SK-N-SH (cell line): ENCODE data around the gene LRR1. TPM values are rescaled to one million over a fixed set of nuclear protein-coding genes. Genes with fewer than 3 reads are reported as not detected.
A peak's percentile ranks its signal among the peaks of the same experiment; 100 is the strongest.

Source experiments
- CTCF ChIA-PET: fragments of 300-600, 350-600 bp; formaldehyde crosslinking; extraction: SDS; loops from one replicate; lab custom pipeline; 2021; lab: Yijun Ruan, JAX
- POLR2A ChIA-PET: fragments of 350-600 bp; sonication (Branson Sonifier 250); formaldehyde crosslinking; extraction: SDS; loops from one replicate; lab custom pipeline; 2020; ENCODE audit warnings: antibody characterized with exemption, inconsistent platforms; lab: Yijun Ruan, JAX
- DNase-seq: peaks from one replicate; pipeline ENCODE4 v3.0.0; 2012
- H2AFZ ChIP-seq: fragments of 200-600 bp; sonication (generic); 2 replicates; pipeline ENCODE4 v1.8.1; 2016; ENCODE audit warnings: antibody characterized with exemption, mild to moderate bottlenecking, low read depth
- H3F3A ChIP-seq: fragments of 200-600 bp; sonication (generic); replicated peaks from 2 replicates; pipeline ENCODE3; 2016; ENCODE audit warnings: antibody characterized with exemption, mild to moderate bottlenecking; ENCODE audit not compliant: insufficient read depth
- H3K27ac ChIP-seq, 2 experiments: fragments of 200-500 bp in 1 of 2; fragments of 200-600 bp in 1 of 2; sonication (Bioruptor generic) in 1 of 2; sonication (generic), shearing (Covaris generic) in 1 of 2; 2 replicates each; pipeline versions ENCODE4 v1.5.1 to v1.6.1; 2014 to 2016; ENCODE audit warnings: low read depth in 2 of 2, inconsistent platforms in 1 of 2, low read length in 1 of 2, mild to moderate bottlenecking in 1 of 2, mixed read lengths in 1 of 2
- H3K27me3 ChIP-seq: fragments of 200-600 bp; sonication (generic), shearing (Covaris generic); 2 replicates; pipeline ENCODE4 v1.6.1; 2016; ENCODE audit warnings: mixed run types; ENCODE audit not compliant: insufficient read depth
- H3K36me3 ChIP-seq, 2 experiments: fragments of 200-500 bp in 1 of 2; fragments of 200-600 bp in 1 of 2; sonication (Bioruptor generic) in 1 of 2; sonication (generic) in 1 of 2; replicated peaks in 1 of 2; 2 replicates each; pipeline versions ENCODE3 to v1.5.1; 2014 to 2016; ENCODE audit warnings: low read length in 1 of 2, mild to moderate bottlenecking in 1 of 2; ENCODE audit not compliant: insufficient read depth in 2 of 2, control insufficient read depth in 1 of 2
- H3K4me1 ChIP-seq, 2 experiments: fragments of 200-500 bp in 1 of 2; fragments of 200-600 bp in 1 of 2; sonication (Bioruptor generic) in 1 of 2; sonication (generic), shearing (Covaris generic) in 1 of 2; 2 replicates each; pipeline versions ENCODE4 v1.5.1 to v1.6.1; 2014 to 2016; ENCODE audit warnings: low read depth in 1 of 2, low read length in 1 of 2, mixed run types in 1 of 2; ENCODE audit not compliant: insufficient read depth in 2 of 2, control insufficient read depth in 1 of 2
- H3K4me2 ChIP-seq: fragments of 200-600 bp; sonication (generic), shearing (Covaris generic); 2 replicates; pipeline ENCODE4 v1.6.1; 2017; ENCODE audit warnings: mixed run types
- H3K4me3 ChIP-seq, 2 experiments: fragments of 200-500 bp in 1 of 2; fragments of 200-600 bp in 1 of 2; sonication (Bioruptor generic) in 1 of 2; sonication (generic), shearing (Covaris generic) in 1 of 2; 2 replicates each; pipeline versions ENCODE4 v1.5.1 to v1.8.1; 2014 to 2016; ENCODE audit warnings: low read depth in 2 of 2, inconsistent platforms in 1 of 2, low read length in 1 of 2, mild to moderate bottlenecking in 1 of 2, mixed read lengths in 1 of 2, moderate library complexity in 1 of 2
- H3K79me2 ChIP-seq: fragments of 200-600 bp; sonication (generic); 2 replicates; pipeline ENCODE4 v1.8.1; 2017; ENCODE audit warnings: mild to moderate bottlenecking; ENCODE audit not compliant: insufficient read depth
- H3K9ac ChIP-seq: fragments of 200-600 bp; sonication (generic); 2 replicates; pipeline ENCODE4 v1.6.1; 2017; ENCODE audit warnings: mixed run types
- H3K9me2 ChIP-seq: fragments of 200-600 bp; sonication (generic); 2 replicates; pipeline ENCODE4 v1.6.1; 2017; ENCODE audit warnings: mixed run types
- H3K9me3 ChIP-seq: fragments of 200-600 bp; sonication (generic); 2 replicates; pipeline ENCODE4 v1.6.1; 2017; ENCODE audit warnings: mixed run types, mild to moderate bottlenecking, moderate library complexity
- H4K20me1 ChIP-seq: fragments of 200-600 bp; sonication (generic); 2 replicates; pipeline ENCODE4 v1.6.1; 2017; ENCODE audit warnings: mild to moderate bottlenecking, mixed run types; ENCODE audit not compliant: insufficient read depth
- FOSL2 ChIP-seq: IDR thresholded peaks from 2 replicates; pipeline ENCODE4 v1.4.0; 2012; ENCODE audit warnings: low read depth, mild to moderate bottlenecking, moderate library complexity, borderline replicate concordance
- GATA2 ChIP-seq: sonication (generic); formaldehyde crosslinking; IDR thresholded peaks from 2 replicates; pipeline ENCODE4 v1.5.0; 2020; ENCODE audit warnings: mild to moderate bottlenecking, missing genetic modification reagents
- IRF3 ChIP-seq: fragments of 150-350 bp; IDR thresholded peaks from 2 replicates; pipeline ENCODE4 v1.6.1; 2016; ENCODE audit warnings: mild to moderate bottlenecking, low read depth, low read length
- MEF2A ChIP-seq: IDR thresholded peaks from 2 replicates; pipeline ENCODE4 v1.4.0; 2012; ENCODE audit warnings: low read depth, borderline replicate concordance
- NFIC ChIP-seq: IDR thresholded peaks from 2 replicates; pipeline ENCODE4 v1.4.0; 2012; ENCODE audit warnings: borderline replicate concordance
- POLR2AphosphoS5 ChIP-seq: IDR thresholded peaks from 2 replicates; pipeline ENCODE4 v1.6.1; 2012; ENCODE audit warnings: low read depth, low read length
- RAD21 ChIP-seq: IDR thresholded peaks from 2 replicates; pipeline ENCODE4 v1.6.1; 2012; ENCODE audit warnings: mild to moderate bottlenecking, low read length
- SIN3A ChIP-seq: IDR thresholded peaks from 2 replicates; pipeline ENCODE4 v1.6.1; 2012; ENCODE audit warnings: low read depth, mild to moderate bottlenecking, low read length, moderate library complexity, borderline replicate concordance
- SMC3 ChIP-seq: IDR thresholded peaks from 2 replicates; pipeline ENCODE4 v1.6.1; 2012; ENCODE audit warnings: low read depth, low read length, improper control_type of control experiment
- USF1 ChIP-seq: IDR thresholded peaks from 2 replicates; pipeline ENCODE4 v1.4.0; 2012; ENCODE audit warnings: low read depth, borderline replicate concordance
- WGBS: methylation state at CpG from one replicate; pipeline ENCODE4 v1.1.6; 2017; ENCODE audit warnings: low lambda C conversion rate; 5-methylcytosine and 5-hydroxymethylcytosine counted together
- polyA plus RNA-seq, 3 experiments: library from polyadenylated mRNA; depleted of rRNA; stranded (reverse); fragments of >200 nt; gene quantifications; 2 replicates each; pipeline ENCODE4 v1.2.3, GENCODE V29; 2012
- TF ChIP-seq, protein P1 (sequence below): fragments of 200-600 bp; sonication (generic); IDR thresholded peaks from 2 replicates; pipeline ENCODE4 v1.6.1; 2017; ENCODE audit warnings: antibody characterized with exemption, mild to moderate bottlenecking, moderate library complexity
- TF ChIP-seq, protein P2 (sequence below): IDR thresholded peaks from 2 replicates; pipeline ENCODE4; 2012
- TF ChIP-seq, protein P3 (sequence below): IDR thresholded peaks from 2 replicates; pipeline ENCODE4 v1.4.0; 2012; ENCODE audit warnings: low read depth, borderline replicate concordance

LRR1 gene
- polyA plus RNA-seq, 1 of the 3 experiments (the other 2 are of a cell fraction) = 9.3 TPM

DNA sequence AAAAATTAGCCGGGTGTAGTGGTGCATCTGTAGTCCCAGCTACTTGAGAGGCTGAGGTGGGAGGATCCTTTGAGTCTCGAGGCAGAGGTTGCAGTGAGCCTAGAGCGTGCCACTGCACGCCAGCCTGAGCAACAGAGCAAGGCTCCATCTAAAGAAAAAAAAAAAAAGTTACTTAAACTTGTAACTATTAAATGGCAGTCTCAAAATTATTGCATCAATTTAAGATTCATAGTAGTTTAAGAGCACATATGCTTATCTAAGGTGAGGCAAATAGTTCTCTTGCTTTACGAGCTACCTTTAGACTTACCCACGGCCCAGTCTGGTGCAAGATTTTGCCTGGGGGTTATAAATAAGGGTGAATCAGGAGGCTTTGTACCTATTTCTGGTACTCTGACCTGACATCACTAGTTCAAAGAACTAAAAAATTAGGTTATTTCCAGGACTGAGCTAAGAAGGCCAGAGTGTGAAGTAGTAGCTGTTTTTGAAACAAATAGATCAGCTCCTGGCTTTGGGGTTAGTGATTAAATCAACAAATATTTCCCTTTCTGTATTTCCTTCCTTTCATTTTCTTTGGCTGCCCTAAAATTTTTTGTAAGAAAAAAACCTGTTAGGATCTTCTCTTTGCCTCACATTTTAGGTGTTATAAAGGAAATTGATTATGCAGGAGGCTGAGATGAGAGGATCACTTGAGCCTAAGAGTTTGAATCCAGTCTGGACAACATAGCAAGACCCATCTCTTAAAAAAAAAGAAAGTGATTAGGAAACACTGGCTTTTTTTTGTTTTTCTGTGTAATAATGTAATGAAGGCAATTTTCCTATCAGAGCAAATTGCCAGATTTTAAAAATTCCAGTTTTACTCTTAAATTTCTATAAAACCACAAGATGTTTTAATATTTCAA, 25.4 kb downstream of the LRR1 start:
- H3F3A ChIP-seq = peaks cover 21% of the 10 kb centered on the region
- DNase-seq = no peak
- peaks cover 22 to 29% of the 10 kb centered on the region in 2 experiments for H3K36me3 ChIP-seq
- H3K9me3 ChIP-seq = no peaks in the 10 kb centered on the region
- peak overlapping the region; percentile 87 for H3K4me2 ChIP-seq
- H3K9ac ChIP-seq = peak overlapping the region; percentile 12; the same call in 1 of the 2 replicates
- no peaks in the 10 kb centered on the region for H3K9me2 ChIP-seq
- ChIA-PET POLR2A (no interaction called here), CTCF (interaction anchor here (0.8 to 6.1 kb wide), 4 partner anchors 8 to 229 kb away, joined by 5 to 39 read pairs (median 7); partner anchors contain the start of genes DNAAF2 and NEMF)
- H3K79me2 ChIP-seq = peaks cover 89% of the 10 kb centered on the region
- TF ChIP-seq POLR2AphosphoS5 (peak; percentile 19; the same call in 1 of the 2 replicates), IRF3 (no peak), SIN3A (no peak)
- no peak overlapping the region for H2AFZ ChIP-seq
- H3K27ac ChIP-seq = peak overlapping the region in 1 of 2 experiments; percentile 12; a peak in 2 of 4 replicates
- no peaks in the 10 kb centered on the region for H3K27me3 ChIP-seq
- WGBS = 80% methylated on average over 6 of the region's 6 CpGs
- H3K4me3 ChIP-seq = peak overlapping the region in 1 of 2 experiments; percentile 96; a peak in 1 of 4 replicates
- peaks cover 13 to 21% of the 10 kb centered on the region in 2 experiments; a peak in 3 of 4 replicates for H3K4me1 ChIP-seq
- H4K20me1 ChIP-seq = peaks cover 30% of the 10 kb centered on the region

DNA sequence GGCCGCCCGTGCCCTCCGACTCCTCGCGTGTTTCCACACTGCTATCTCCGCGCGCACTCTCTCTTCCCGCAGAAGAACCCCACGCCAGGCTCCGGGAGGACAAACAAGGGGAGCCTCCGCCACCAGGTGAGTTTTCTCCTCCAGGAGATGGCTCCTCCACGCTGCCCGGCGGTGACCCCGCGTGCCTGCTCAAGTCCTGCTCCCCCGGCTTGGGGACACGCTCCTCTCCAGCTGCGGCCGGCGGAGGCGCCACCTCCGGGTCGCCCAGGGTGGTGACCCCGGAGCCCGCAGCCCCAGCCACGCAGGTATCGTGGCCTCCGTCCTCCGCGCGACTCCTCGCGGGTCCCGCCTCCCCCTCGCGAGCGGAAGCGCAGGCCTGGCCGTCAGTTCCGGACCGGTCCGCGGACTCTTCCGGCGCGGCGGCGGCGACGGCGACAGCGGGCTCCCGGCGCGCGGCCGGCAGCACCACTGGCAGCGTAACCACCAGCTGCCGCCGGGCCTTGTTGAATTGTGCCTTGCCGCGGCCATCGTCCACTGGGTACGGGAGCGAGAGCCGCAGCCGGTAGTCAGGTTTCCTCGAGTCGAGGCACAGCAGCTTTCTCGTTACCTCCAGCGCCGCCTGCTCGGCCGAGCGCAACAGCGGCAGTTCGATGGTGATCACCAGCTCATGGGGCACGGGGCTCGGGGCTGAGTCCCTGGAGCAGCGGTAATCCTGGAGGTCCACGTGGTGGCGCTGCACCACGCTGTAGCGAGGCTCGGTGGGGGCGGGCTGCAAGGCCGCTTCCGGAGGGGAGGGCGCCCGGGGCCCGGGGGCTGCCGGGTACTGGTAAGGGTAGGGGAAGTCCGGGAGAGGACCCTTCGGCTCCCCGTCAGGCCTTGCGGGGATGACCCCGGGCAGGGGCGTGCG, 35.2 kb downstream of the LRR1 start:
- no peaks in the 10 kb centered on the region for H3K9me2 ChIP-seq
- peaks cover 87% of the 10 kb centered on the region for H3K79me2 ChIP-seq
- CTCF ChIA-PET = interaction anchor here (0.6 to 3.8 kb wide), 37 partner anchors 8 to 232 kb away, joined by 3 to 39 read pairs (median 5); partner anchors contain the start of genes KLHDC2, LRR1, MGAT2 and NEMF
- H3K9ac ChIP-seq = peak overlapping the region; percentile 82
- peak overlapping the region; percentile 72 to 86 for H3K4me3 ChIP-seq
- peaks cover 12 to 21% of the 10 kb centered on the region in 2 experiments for H3K36me3 ChIP-seq
- peak; percentile 97 for DNase-seq
- peak overlapping the region; percentile 87 for H2AFZ ChIP-seq
- H3K27ac ChIP-seq = peak overlapping the region; percentile 94 to 95
- no peaks in the 10 kb centered on the region for H3K27me3 ChIP-seq
- under 1% methylated on average over 23 of the region's 101 CpGs for WGBS
- no peaks in the 10 kb centered on the region for H3K9me3 ChIP-seq
- H3K4me1 ChIP-seq = peaks cover 4 to 7% of the 10 kb centered on the region in 2 experiments; a peak in 3 of 4 replicates
- H3K4me2 ChIP-seq = peak overlapping the region; percentile 99
- peaks cover 3% of the 10 kb centered on the region; the same call in 1 of the 2 replicates for H4K20me1 ChIP-seq
- POLR2A ChIA-PET = interaction anchor here (0.6 to 2.6 kb wide), 8 partner anchors 13 to 229 kb away, joined by 3 to 27 read pairs (median 6); partner anchors contain the start of genes KLHDC2, LRR1, MGAT2 and POLE2
- peaks cover 18% of the 10 kb centered on the region for H3F3A ChIP-seq
- TF ChIP-seq, protein P1, sequence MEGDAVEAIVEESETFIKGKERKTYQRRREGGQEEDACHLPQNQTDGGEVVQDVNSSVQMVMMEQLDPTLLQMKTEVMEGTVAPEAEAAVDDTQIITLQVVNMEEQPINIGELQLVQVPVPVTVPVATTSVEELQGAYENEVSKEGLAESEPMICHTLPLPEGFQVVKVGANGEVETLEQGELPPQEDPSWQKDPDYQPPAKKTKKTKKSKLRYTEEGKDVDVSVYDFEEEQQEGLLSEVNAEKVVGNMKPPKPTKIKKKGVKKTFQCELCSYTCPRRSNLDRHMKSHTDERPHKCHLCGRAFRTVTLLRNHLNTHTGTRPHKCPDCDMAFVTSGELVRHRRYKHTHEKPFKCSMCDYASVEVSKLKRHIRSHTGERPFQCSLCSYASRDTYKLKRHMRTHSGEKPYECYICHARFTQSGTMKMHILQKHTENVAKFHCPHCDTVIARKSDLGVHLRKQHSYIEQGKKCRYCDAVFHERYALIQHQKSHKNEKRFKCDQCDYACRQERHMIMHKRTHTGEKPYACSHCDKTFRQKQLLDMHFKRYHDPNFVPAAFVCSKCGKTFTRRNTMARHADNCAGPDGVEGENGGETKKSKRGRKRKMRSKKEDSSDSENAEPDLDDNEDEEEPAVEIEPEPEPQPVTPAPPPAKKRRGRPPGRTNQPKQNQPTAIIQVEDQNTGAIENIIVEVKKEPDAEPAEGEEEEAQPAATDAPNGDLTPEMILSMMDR = peak; percentile 90
- TF ChIP-seq, protein P2, sequence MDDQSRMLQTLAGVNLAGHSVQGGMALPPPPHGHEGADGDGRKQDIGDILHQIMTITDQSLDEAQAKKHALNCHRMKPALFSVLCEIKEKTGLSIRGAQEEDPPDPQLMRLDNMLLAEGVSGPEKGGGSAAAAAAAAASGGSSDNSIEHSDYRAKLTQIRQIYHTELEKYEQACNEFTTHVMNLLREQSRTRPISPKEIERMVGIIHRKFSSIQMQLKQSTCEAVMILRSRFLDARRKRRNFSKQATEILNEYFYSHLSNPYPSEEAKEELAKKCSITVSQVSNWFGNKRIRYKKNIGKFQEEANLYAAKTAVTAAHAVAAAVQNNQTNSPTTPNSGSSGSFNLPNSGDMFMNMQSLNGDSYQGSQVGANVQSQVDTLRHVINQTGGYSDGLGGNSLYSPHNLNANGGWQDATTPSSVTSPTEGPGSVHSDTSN = 0 out of 2 replicates have a peak, but pooled peaks have one; percentile 2
- TF ChIP-seq GATA2 (CRISPR knock-in tag) (no peak), USF1 (0 out of 2 replicates have a peak, but pooled peaks have one; percentile 41), RAD21 (peak; percentile 77), SMC3 (peak; percentile 55; the same call in 1 of the 2 replicates), FOSL2 (no peak), MEF2A (no peak), NFIC (no peak), SIN3A (peak; percentile 22; the same call in 1 of the 2 replicates)
- TF ChIP-seq, protein P3, sequence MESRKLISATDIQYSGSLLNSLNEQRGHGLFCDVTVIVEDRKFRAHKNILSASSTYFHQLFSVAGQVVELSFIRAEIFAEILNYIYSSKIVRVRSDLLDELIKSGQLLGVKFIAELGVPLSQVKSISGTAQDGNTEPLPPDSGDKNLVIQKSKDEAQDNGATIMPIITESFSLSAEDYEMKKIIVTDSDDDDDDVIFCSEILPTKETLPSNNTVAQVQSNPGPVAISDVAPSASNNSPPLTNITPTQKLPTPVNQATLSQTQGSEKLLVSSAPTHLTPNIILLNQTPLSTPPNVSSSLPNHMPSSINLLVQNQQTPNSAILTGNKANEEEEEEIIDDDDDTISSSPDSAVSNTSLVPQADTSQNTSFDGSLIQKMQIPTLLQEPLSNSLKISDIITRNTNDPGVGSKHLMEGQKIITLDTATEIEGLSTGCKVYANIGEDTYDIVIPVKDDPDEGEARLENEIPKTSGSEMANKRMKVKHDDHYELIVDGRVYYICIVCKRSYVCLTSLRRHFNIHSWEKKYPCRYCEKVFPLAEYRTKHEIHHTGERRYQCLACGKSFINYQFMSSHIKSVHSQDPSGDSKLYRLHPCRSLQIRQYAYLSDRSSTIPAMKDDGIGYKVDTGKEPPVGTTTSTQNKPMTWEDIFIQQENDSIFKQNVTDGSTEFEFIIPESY = no peak
